K562 (cell line): Measurements from ENCODE around the gene ARID5B.
A peak's percentile ranks its signal among the peaks of the same experiment; 100 is the strongest.

Source experiments
- BRCA1 ChIP-seq, 2 experiments: fragments of 450-650 bp in 1 of 2; sonication (generic) in 1 of 2; formaldehyde crosslinking in 1 of 2; IDR thresholded peaks; 2 replicates each; pipeline versions ENCODE4 v1.5.0 to v1.6.1; 2017 to 2020; ENCODE audit warnings: mild to moderate bottlenecking in 1 of 2, missing genetic modification reagents in 1 of 2
- CCNT2 ChIP-seq: IDR thresholded peaks from 2 replicates; pipeline ENCODE4 v1.6.1; 2011; ENCODE audit warnings: borderline replicate concordance, low read depth, mild to moderate bottlenecking, moderate library complexity, mixed read lengths, low read length; ENCODE audit not compliant: insufficient read length; ENCODE audit errors: extremely low read depth
- HIVEP1 ChIP-seq: fragments of 250-450 bp; sonication (Bioruptor Pico); IDR thresholded peaks from 2 replicates; pipeline ENCODE4 v1.4.0; 2020; ENCODE audit warnings: mild to moderate bottlenecking
- MYC ChIP-seq, 2 experiments: fragments of 250-450 bp in 1 of 2; sonication (Bioruptor Pico) in 1 of 2; IDR thresholded peaks; 2 replicates each; pipeline versions ENCODE4 v1.5.1 to v1.6.1; 2012 to 2021; ENCODE audit warnings: low read depth in 2 of 2, borderline replicate concordance in 1 of 2, improper control_type of control experiment in 1 of 2, low read length in 1 of 2, mild to moderate bottlenecking in 1 of 2, moderate library complexity in 1 of 2
- POLR2A ChIP-seq: fragments of 450-650 bp; conservative IDR thresholded peaks from 2 replicates; pipeline ENCODE4 v1.6.1; 2016
- SREBF1 ChIP-seq: fragments of 150-350 bp; IDR thresholded peaks from 2 replicates; pipeline ENCODE4 v1.6.1; 2014; ENCODE audit warnings: antibody characterized with exemption, low read depth, low read length, borderline replicate concordance
- TAF7 ChIP-seq: fragments of 450-650 bp; IDR thresholded peaks from 2 replicates; pipeline ENCODE4 v1.6.1; 2016; ENCODE audit warnings: missing genetic modification characterization, missing compliant biosample characterization
- ZNF561 ChIP-seq: fragments of 450-650 bp; formaldehyde crosslinking; conservative IDR thresholded peaks from 2 replicates; pipeline ENCODE4 v1.4.0; 2020; ENCODE audit warnings: mild to moderate bottlenecking, moderate library complexity
- ZNF584 ChIP-seq: fragments of 200-800 bp; sonication (Bioruptor generic); IDR thresholded peaks from 2 replicates; pipeline ENCODE4 v1.6.1; 2016; ENCODE audit warnings: low read depth, mild to moderate bottlenecking, missing genetic modification characterization, missing compliant biosample characterization
- TF ChIP-seq, protein P1 (sequence below): fragments of 450-650 bp; IDR thresholded peaks from 2 replicates; pipeline ENCODE4 v1.6.1; 2016; ENCODE audit warnings: borderline replicate concordance
- TF ChIP-seq, protein P2 (sequence below): fragments of 250-450 bp; sonication (Bioruptor Pico); IDR thresholded peaks from 2 replicates; pipeline ENCODE4 v1.5.1; 2021; ENCODE audit warnings: mild to moderate bottlenecking

DNA sequence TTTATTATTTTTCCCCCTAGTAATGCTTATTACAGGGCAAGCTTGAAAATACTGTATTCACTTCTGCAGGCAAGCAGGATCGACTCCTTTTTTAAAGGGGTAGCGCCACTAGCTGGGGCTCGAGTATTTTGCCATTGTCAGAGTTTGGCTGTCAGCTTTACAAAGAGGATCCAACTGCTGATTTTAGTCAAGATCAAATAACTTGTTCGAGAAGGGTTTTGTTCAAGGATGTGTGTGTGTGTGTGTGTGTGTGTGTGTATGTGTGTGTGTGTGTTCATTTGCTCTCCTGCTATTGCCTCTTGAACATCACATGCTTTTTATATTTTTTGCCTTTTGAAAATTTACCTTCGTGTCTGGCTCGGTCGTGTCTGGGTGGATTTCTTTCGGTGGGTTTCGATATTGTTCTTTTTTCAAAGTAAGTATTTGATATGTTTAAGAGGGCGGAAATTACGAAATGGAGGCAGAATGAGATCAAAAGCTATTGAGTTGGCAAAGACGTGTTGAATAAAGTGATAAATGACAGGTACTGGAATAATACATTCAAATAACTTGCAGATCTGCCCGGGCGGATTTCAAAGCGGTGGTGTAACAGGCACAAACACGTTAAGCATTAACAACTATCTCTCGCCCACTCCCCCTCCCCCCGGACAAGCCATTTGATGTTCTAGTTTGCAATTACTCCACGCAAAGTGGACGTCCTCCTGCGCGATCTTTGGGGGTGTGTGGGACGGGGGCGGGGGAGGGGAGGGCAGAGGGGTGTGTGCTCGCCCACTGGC lies 1.1 kb downstream of the ARID5B start:
- TF ChIP-seq TAF7 (no peak), SREBF1 (no peak), ZNF561 (no peak), MYC (IDR thresholded peaks at IDR 0.05; ENCODE audit: low read depth, low read length) (no peak), MYC (CRISPR knock-in tag; IDR thresholded peaks at IDR 0.05; ENCODE audit: borderline replicate concordance, low read depth) (no peak), ZNF584 (CRISPR knock-in tag) (no peak), BRCA1 (IDR thresholded peaks at IDR 0.05) (no peak), BRCA1 (CRISPR knock-in tag; IDR thresholded peaks at IDR 0.05) (no peak), HIVEP1 (no peak), CCNT2 (no peak), POLR2A (no peak)
- TF ChIP-seq, protein P1, sequence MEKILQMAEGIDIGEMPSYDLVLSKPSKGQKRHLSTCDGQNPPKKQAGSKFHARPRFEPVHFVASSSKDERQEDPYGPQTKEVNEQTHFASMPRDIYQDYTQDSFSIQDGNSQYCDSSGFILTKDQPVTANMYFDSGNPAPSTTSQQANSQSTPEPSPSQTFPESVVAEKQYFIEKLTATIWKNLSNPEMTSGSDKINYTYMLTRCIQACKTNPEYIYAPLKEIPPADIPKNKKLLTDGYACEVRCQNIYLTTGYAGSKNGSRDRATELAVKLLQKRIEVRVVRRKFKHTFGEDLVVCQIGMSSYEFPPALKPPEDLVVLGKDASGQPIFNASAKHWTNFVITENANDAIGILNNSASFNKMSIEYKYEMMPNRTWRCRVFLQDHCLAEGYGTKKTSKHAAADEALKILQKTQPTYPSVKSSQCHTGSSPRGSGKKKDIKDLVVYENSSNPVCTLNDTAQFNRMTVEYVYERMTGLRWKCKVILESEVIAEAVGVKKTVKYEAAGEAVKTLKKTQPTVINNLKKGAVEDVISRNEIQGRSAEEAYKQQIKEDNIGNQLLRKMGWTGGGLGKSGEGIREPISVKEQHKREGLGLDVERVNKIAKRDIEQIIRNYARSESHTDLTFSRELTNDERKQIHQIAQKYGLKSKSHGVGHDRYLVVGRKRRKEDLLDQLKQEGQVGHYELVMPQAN, result peak; percentile 33; the same call in 1 of the 2 replicates
- TF ChIP-seq, protein P2, sequence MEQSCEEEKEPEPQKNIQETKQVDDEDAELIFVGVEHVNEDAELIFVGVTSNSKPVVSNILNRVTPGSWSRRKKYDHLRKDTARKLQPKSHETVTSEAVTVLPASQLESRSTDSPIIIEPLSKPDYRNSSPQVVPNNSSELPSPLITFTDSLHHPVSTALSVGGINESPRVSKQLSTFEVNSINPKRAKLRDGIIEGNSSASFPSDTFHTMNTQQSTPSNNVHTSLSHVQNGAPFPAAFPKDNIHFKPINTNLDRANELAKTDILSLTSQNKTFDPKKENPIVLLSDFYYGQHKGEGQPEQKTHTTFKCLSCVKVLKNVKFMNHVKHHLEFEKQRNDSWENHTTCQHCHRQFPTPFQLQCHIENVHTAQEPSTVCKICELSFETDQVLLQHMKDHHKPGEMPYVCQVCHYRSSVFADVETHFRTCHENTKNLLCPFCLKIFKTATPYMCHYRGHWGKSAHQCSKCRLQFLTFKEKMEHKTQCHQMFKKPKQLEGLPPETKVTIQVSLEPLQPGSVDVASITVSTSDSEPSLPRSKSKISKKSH (CRISPR knock-in tag), result no peak
